ENCODE measurements around the gene PPFIA1. TPM values are rescaled to one million over a fixed set of nuclear protein-coding genes. Genes with fewer than 3 reads are reported as not detected.
A peak's percentile ranks its signal among the peaks of the same experiment; 100 is the strongest.

Gene PPFIA1
- total RNA-seq, 1 experiment from 2014 or later: 75.1 TPM

DNA sequence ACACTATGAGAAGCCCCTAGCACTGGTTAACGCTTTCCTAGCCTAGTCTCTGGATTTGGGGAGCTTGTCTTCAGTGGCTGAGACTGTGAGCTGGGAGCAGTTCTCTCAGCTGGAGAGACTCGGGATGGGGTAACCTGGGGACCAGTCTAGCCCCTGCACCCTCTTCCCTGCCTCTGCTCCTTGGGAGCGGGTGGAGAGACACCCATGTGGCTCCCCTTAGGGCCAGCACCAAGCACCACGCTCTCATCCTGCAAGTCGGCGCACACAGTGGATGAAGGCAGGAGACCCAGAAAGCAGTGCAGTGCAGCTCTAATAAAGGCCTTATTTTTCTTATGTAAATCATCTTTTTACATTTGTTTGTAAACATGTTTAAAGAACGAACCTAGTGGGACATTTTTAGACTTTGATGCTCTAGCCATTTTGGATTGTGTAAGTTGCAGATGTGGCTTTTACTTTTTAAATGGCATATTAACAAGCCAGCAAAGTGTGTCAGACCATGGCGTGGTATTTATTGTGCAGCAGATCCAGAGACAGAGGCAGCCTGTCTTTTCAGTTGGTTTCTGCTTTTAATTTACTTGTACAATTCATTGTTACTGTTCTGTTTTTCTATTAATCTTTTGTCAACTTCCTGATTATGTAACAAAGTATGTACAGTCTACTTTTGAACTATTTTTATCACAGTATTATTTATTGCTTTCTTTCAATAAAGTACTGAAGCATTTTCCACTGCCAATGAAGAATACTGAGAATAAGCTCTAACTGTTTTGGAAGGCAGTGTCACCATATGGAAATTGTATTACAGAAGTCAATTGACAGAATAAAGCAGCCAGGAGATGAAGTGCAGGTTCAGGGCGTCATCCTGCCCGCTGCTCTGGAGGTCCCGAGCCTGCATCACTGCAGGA lies 113.4 kb downstream of the PPFIA1 start:
- CTCF ChIA-PET: no interaction called here
- Mint-ChIP-seq H3K27me3 (ENCODE audit: low read depth) (no peaks in the 10 kb centered on the region), H3K27ac (peak overlapping the region; percentile 79; the same call in 1 of the 2 replicates), H3K9me3 (no peaks in the 10 kb centered on the region), H3K4me1 (peaks cover 45% of the 10 kb centered on the region), H3K36me3 (peaks cover 35% of the 10 kb centered on the region), H3K4me3 (no peak overlapping the region)
- TF ChIP-seq HMGA2 (CRISPR knock-in tag; IDR thresholded peaks at IDR 0.05): no peak
- TF ChIP-seq, protein P1, sequence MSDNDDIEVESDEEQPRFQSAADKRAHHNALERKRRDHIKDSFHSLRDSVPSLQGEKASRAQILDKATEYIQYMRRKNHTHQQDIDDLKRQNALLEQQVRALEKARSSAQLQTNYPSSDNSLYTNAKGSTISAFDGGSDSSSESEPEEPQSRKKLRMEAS (CRISPR knock-in tag; IDR thresholded peaks at IDR 0.05): no peak
- TF ChIP-seq, protein P2, sequence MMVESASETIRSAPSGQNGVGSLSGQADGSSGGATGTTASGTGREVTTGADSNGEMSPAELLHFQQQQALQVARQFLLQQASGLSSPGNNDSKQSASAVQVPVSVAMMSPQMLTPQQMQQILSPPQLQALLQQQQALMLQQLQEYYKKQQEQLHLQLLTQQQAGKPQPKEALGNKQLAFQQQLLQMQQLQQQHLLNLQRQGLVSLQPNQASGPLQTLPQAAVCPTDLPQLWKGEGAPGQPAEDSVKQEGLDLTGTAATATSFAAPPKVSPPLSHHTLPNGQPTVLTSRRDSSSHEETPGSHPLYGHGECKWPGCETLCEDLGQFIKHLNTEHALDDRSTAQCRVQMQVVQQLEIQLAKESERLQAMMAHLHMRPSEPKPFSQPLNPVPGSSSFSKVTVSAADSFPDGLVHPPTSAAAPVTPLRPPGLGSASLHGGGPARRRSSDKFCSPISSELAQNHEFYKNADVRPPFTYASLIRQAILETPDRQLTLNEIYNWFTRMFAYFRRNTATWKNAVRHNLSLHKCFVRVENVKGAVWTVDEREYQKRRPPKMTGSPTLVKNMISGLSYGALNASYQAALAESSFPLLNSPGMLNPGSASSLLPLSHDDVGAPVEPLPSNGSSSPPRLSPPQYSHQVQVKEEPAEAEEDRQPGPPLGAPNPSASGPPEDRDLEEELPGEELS (CRISPR knock-in tag; IDR thresholded peaks at IDR 0.05): no peak
- no peak for TF ChIP-seq ZNF396 (CRISPR knock-in tag; IDR thresholded peaks at IDR 0.05; ENCODE audit: borderline replicate concordance)
- TF ChIP-seq NR2C2 (CRISPR knock-in tag; IDR thresholded peaks at IDR 0.05): no peak
- TF ChIP-seq, protein P3, sequence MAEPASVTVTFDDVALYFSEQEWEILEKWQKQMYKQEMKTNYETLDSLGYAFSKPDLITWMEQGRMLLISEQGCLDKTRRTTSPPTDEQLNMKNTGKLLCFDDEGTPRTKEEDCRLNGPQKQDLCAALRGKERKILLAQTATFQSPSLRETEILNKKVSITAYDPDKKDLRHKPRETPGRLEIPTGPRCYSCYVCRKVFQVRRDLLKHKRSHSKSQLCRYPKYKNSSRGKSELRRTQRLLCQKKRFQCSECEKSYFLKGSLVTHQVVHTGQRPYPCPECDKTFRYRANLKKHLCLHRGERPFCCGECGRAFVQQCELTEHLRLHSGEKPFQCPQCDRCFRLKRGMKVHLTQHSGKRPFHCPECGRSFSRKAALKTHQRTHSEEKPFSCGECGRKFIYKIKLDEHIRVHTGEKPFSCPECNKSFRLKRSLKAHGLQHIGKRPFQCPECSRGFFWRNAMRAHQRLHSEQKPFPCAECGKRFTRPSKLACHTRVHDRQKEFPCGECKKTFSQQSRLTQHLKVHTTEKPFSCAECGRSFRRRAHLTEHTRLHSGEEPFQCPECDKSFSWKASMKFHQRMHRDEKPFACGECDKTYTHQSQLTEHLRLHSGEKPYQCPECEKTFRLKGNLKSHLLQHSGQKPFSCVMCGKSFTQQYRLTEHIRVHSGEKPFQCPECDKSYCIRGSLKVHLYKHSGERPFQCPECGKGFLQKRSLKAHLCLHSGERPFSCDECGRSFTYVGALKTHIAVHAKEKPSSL (CRISPR knock-in tag; conservative IDR thresholded peaks at IDR 0.05): no peak
- TF ChIP-seq FOXK1 (CRISPR knock-in tag; IDR thresholded peaks at IDR 0.05): no peak
- TF ChIP-seq, protein P4, sequence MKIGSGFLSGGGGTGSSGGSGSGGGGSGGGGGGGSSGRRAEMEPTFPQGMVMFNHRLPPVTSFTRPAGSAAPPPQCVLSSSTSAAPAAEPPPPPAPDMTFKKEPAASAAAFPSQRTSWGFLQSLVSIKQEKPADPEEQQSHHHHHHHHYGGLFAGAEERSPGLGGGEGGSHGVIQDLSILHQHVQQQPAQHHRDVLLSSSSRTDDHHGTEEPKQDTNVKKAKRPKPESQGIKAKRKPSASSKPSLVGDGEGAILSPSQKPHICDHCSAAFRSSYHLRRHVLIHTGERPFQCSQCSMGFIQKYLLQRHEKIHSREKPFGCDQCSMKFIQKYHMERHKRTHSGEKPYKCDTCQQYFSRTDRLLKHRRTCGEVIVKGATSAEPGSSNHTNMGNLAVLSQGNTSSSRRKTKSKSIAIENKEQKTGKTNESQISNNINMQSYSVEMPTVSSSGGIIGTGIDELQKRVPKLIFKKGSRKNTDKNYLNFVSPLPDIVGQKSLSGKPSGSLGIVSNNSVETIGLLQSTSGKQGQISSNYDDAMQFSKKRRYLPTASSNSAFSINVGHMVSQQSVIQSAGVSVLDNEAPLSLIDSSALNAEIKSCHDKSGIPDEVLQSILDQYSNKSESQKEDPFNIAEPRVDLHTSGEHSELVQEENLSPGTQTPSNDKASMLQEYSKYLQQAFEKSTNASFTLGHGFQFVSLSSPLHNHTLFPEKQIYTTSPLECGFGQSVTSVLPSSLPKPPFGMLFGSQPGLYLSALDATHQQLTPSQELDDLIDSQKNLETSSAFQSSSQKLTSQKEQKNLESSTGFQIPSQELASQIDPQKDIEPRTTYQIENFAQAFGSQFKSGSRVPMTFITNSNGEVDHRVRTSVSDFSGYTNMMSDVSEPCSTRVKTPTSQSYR (CRISPR knock-in tag; IDR thresholded peaks at IDR 0.05): no peak
- TF ChIP-seq GRHL2 (CRISPR knock-in tag; IDR thresholded peaks at IDR 0.05; ENCODE audit: insufficient replicate concordance, severe bottlenecking): no peak
- TF ChIP-seq, protein P5, sequence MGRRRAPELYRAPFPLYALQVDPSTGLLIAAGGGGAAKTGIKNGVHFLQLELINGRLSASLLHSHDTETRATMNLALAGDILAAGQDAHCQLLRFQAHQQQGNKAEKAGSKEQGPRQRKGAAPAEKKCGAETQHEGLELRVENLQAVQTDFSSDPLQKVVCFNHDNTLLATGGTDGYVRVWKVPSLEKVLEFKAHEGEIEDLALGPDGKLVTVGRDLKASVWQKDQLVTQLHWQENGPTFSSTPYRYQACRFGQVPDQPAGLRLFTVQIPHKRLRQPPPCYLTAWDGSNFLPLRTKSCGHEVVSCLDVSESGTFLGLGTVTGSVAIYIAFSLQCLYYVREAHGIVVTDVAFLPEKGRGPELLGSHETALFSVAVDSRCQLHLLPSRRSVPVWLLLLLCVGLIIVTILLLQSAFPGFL (CRISPR knock-in tag; IDR thresholded peaks at IDR 0.05; ENCODE audit: borderline replicate concordance): no peak
- no peak for TF ChIP-seq ZNF416 (CRISPR knock-in tag; IDR thresholded peaks at IDR 0.05)
- no peak for TF ChIP-seq JUN (CRISPR knock-in tag; IDR thresholded peaks at IDR 0.05)
- TF ChIP-seq TCF7 (CRISPR knock-in tag; IDR thresholded peaks at IDR 0.05; ENCODE audit: low read depth): no peak
- TF ChIP-seq OVOL2 (CRISPR knock-in tag; IDR thresholded peaks at IDR 0.05; ENCODE audit: borderline replicate concordance): no peak
- no peak for TF ChIP-seq MYBL2 (CRISPR knock-in tag; IDR thresholded peaks at IDR 0.05)
- TF ChIP-seq, protein P6, sequence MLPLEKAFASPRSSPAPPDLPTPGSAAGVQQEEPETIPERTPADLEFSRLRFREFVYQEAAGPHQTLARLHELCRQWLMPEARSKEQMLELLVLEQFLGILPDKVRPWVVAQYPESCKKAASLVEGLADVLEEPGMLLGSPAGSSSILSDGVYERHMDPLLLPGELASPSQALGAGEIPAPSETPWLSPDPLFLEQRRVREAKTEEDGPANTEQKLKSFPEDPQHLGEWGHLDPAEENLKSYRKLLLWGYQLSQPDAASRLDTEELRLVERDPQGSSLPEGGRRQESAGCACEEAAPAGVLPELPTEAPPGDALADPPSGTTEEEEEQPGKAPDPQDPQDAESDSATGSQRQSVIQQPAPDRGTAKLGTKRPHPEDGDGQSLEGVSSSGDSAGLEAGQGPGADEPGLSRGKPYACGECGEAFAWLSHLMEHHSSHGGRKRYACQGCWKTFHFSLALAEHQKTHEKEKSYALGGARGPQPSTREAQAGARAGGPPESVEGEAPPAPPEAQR (CRISPR knock-in tag; IDR thresholded peaks at IDR 0.05): no peak
- DNase-seq (ENCODE audit: low spot score): no peak
- no peak for ATAC-seq
- POLR2A ChIA-PET: no interaction called here

All from WTC11 (cell line).